Gastroesophageal sphincter (tissue), 4 donors: Measurements from ENCODE around the gene NUBPL. TPM values are rescaled to one million over a fixed set of nuclear protein-coding genes. Genes with fewer than 3 reads are reported as not detected.
"Not testable (repeated sequence)": the region's sequence is repeated elsewhere in the genome, so short reads cannot be mapped to it uniquely, and the experiment has no call there.

ENCODE experiments used
- ATAC-seq: fragments of 150-250 bp; one replicate; pipeline ENCODE4 v1.9.1; 2016; ENCODE audit warnings: mild to moderate bottlenecking, moderate library complexity
- H3K27ac ChIP-seq, 4 donors: fragments of 200-600 bp; sonication (generic) in 3 of 4; 1 replicate in 3 of 4; 2 replicates in 1 of 4; pipeline ENCODE4 v1.5.1; 2016 to 2019
- H3K27me3 ChIP-seq: fragments of 200-600 bp; sonication (generic); one replicate; pipeline ENCODE4 v1.5.1; 2019
- H3K36me3 ChIP-seq, 2 donors: fragments of 200-600 bp; sonication (generic); one replicate each; pipeline ENCODE4 v1.5.1; 2019; ENCODE audit warnings: control low read depth in 1 of 2
- H3K4me1 ChIP-seq, 3 donors: fragments of 200-600 bp; sonication (generic); 1 replicate in 2 of 3; 2 replicates in 1 of 3; pipeline ENCODE4 v1.5.1; 2016 to 2019; ENCODE audit warnings: control low read depth in 2 of 3
- H3K4me3 ChIP-seq, 2 donors: fragments of 200-600 bp; sonication (generic); one replicate each; pipeline ENCODE4 v1.5.1; 2019; ENCODE audit warnings: mild to moderate bottlenecking in 1 of 2, moderate library complexity in 1 of 2
- H3K9me3 ChIP-seq, 3 donors: fragments of 200-600 bp; sonication (generic); one replicate each; pipeline ENCODE4 v1.5.1; 2017 to 2019; ENCODE audit warnings: control low read depth in 2 of 3
- CTCF ChIP-seq, 4 experiments: fragments of 200-600 bp in 2 of 4; fragments of 450-650 bp in 2 of 4; sonication (generic) in 1 of 4; IDR thresholded peaks; one replicate each; pipeline ENCODE4 v1.5.1; 2017 to 2019; ENCODE audit warnings: antibody characterized with exemption in 4 of 4, mild to moderate bottlenecking in 2 of 4, moderate library complexity in 2 of 4
- EP300 ChIP-seq: sonication (generic); formaldehyde crosslinking; IDR thresholded peaks from one replicate; pipeline ENCODE4 v1.6.1; 2017; ENCODE audit warnings: antibody characterized with exemption, mild to moderate bottlenecking
- POLR2A ChIP-seq, 2 donors: fragments of 450-650 bp; IDR thresholded peaks; one replicate each; pipeline ENCODE4 v1.6.1; 2017; ENCODE audit warnings: antibody characterized with exemption in 2 of 2, mild to moderate bottlenecking in 2 of 2, moderate library complexity in 1 of 2
- POLR2AphosphoS5 ChIP-seq: sonication (generic); formaldehyde crosslinking; IDR thresholded peaks from one replicate; pipeline ENCODE4 v1.6.1; 2017; ENCODE audit warnings: antibody characterized with exemption
- WGBS, 2 donors: methylation state at CpG; one replicate each; pipeline ENCODE4 v1.1.5; 2018; ENCODE audit warnings: low coverage in 1 of 2; 5-methylcytosine and 5-hydroxymethylcytosine counted together
- total RNA-seq, 4 donors: library from RNA; depleted of rRNA; stranded (reverse); fragments of >200 nt; gene quantifications; one replicate each; pipeline ENCODE4 v1.1.0, GENCODE V29; 2016

NUBPL gene
- total RNA-seq, 4 donors from 2014 or later = 8.1 to 24.3 (median 14.5) TPM

- Histone ChIP-seq H3K27ac (no peak overlapping the region), H3K4me3 (no peak overlapping the region), H3K36me3 (no peaks in the 10 kb centered on the region), H3K4me1 (no peaks in the 10 kb centered on the region), H3K27me3 (no peaks in the 10 kb centered on the region), H3K9me3 (no peaks in the 10 kb centered on the region)
- no peak for TF ChIP-seq POLR2AphosphoS5
- TF ChIP-seq EP300 = no peak
- TF ChIP-seq CTCF (IDR thresholded peaks at IDR 0.05) = no peak
- TF ChIP-seq POLR2A (IDR thresholded peaks at IDR 0.05) = no peak
- 88 to 90% methylated on average over 3 of the region's 3 CpGs for WGBS, 2 donors
- no peak for ATAC-seq
Measured at GRCh38 chr14:31787377-31787776, 226.2 kb downstream of the NUBPL start.

GRCh38 chr14:31788340-31788739 lies 227.1 kb downstream of the NUBPL start:
- ATAC-seq = no peak
- no peak overlapping the region for H3K4me3 ChIP-seq
- no peaks in the 10 kb centered on the region for H3K4me1 ChIP-seq
- H3K27ac ChIP-seq = no peak overlapping the region
- TF ChIP-seq POLR2AphosphoS5 = no peak
- no peak for TF ChIP-seq EP300
- TF ChIP-seq CTCF (IDR thresholded peaks at IDR 0.05) = no peak
- TF ChIP-seq POLR2A (IDR thresholded peaks at IDR 0.05) = no peak
- no CpG with 5 or more reads among the region's 1 CpG for WGBS, 2 donors
- H3K9me3 ChIP-seq = no peaks in the 10 kb centered on the region
- H3K27me3 ChIP-seq = no peaks in the 10 kb centered on the region
- no peaks in the 10 kb centered on the region for H3K36me3 ChIP-seq

DNA sequence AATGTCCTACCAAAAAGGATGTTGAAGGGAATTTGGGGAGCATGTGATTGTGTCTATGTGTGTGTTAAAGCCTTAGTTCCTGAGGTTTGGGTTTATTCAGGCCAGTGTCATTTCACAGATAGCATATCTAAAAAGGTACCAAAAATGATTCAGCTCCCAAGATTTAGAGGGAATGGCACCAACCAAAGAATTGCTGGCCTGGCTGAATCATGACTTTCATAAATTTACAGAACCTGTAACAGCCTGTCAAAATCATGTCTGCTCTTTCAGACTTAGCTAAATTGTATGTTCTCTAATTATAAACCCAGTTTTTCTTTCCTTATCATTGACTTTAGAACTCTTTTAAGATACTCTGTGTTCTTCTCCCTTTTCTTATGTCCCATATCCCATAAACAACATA lies 231.5 kb downstream of the NUBPL start:
- no peak for TF ChIP-seq POLR2AphosphoS5
- no peak for TF ChIP-seq EP300
- TF ChIP-seq CTCF (IDR thresholded peaks at IDR 0.05) = no peak
- TF ChIP-seq POLR2A (IDR thresholded peaks at IDR 0.05) = no peak
- H3K4me3 ChIP-seq = no peak overlapping the region
- no peak overlapping the region for H3K27ac ChIP-seq
- H3K27me3 ChIP-seq = no peaks in the 10 kb centered on the region
- no peak for ATAC-seq
- H3K9me3 ChIP-seq = no peaks in the 10 kb centered on the region
- no peaks in the 10 kb centered on the region for H3K36me3 ChIP-seq
- no peaks in the 10 kb centered on the region for H3K4me1 ChIP-seq

DNA sequence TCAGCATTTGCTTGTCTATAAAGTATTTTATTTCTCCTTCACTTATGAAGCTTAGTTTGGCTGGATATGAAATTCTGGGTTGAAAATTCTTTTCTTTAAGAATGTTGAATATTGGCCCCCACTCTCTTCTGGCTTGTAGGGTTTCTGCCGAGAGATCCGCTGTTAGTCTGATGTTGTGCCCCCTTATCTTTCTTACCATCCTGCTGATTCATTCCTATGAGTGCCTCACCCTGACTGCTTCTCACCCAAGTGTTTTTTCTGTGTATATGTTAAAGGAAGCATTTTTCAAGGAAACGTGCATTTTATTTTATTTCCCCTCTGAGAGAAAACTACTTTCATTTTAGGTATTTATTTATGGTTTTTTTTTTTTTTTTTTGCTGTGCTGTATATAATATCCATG lies 236.7 kb downstream of the NUBPL start:
- H3K9me3 ChIP-seq, H3K27ac ChIP-seq, ATAC-seq, H3K4me1 ChIP-seq, H3K27me3 ChIP-seq, H3K4me3 ChIP-seq, H3K36me3 ChIP-seq: not testable (repeated sequence)
- WGBS, 2 donors = 100% methylated on average over 1 to 3 of the region's 3 CpGs

GRCh38 chr14:31802838-31803237 lies 241.6 kb downstream of the NUBPL start:
- no peak for TF ChIP-seq POLR2AphosphoS5
- no peak for TF ChIP-seq POLR2A (IDR thresholded peaks at IDR 0.05)
- no peak for TF ChIP-seq CTCF (IDR thresholded peaks at IDR 0.05)
- no peak for TF ChIP-seq EP300
- ATAC-seq = no peak
- H3K4me3 ChIP-seq = no peak overlapping the region

DNA sequence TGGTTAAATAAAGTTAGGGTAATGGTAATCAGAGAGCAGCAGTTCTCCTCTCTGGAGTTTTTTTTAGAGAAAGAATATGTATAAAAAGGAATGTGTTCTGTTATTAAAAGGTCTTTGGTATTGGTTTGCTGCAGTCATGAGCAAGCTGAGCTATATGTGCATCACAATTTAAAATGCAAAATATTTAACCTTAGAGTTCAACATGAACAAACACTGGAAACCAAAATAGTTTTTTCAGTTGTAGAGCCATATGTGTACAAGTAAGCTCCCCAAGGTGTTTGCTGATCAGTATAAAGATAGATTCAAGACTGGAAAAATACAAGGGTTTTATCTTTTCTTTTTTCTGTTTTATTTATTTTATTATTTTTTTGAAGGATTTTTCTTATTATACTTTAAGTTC lies 245.0 kb downstream of the NUBPL start:
- Histone ChIP-seq H3K27me3 (no peaks in the 10 kb centered on the region), H3K27ac (no peak overlapping the region), H3K4me3 (no peak overlapping the region), H3K36me3 (no peaks in the 10 kb centered on the region), H3K4me1 (no peaks in the 10 kb centered on the region), H3K9me3 (peaks cover 0 to 9% (median 0%) of the 10 kb centered on the region in 3 donors)
- ATAC-seq = no peak
- TF ChIP-seq EP300 = no peak
- TF ChIP-seq POLR2AphosphoS5 = no peak
- no peak for TF ChIP-seq CTCF (IDR thresholded peaks at IDR 0.05)
- no peak for TF ChIP-seq POLR2A (IDR thresholded peaks at IDR 0.05)

More at GRCh38 chr14:31802838-31803237, 241.6 kb downstream of the NUBPL start:
- no peaks in the 10 kb centered on the region for H3K4me1 ChIP-seq
- H3K27me3 ChIP-seq = no peaks in the 10 kb centered on the region
- no peaks in the 10 kb centered on the region for H3K9me3 ChIP-seq
- no peak overlapping the region for H3K27ac ChIP-seq
- no peaks in the 10 kb centered on the region for H3K36me3 ChIP-seq

GRCh38 chr14:31811693-31812628 lies 250.8 kb downstream of the NUBPL start:
- H3K4me1 ChIP-seq, ATAC-seq, H3K27me3 ChIP-seq, H3K27ac ChIP-seq, H3K4me3 ChIP-seq: not testable (repeated sequence)
- Histone ChIP-seq H3K36me3 (peaks cover 0 to 15% of the 10 kb centered on the region in 2 donors), H3K9me3 (peaks cover 0 to 16% (median 0%) of the 10 kb centered on the region in 3 donors)
- whole genome bisulfite sequencing, 2 donors = 83 to 84% methylated on average over 2 to 5 of the region's 15 CpGs
